Measurements from ENCODE around the gene SASH3.
A peak's percentile ranks its signal among the peaks of the same experiment; 100 is the strongest.
"Not testable (repeated sequence)": the region's sequence is repeated elsewhere in the genome, so short reads cannot be mapped to it uniquely, and the experiment has no call there.

SASH3 gene

GRCh38 chrX:129738466-129739308 lies 41.1 kb upstream of the SASH3 start, which contains the start of gene XPNPEP2:
XPNPEP2 (plus strand) TSS chrX:129738979; CDS start chrX:129739214, 235 bp downstream.
- Histone ChIP-seq H3K36me3 (ENCODE audit: control insufficient read depth, low read length) (no peaks in the 10 kb centered on the region), H3F3A (ENCODE audit: control insufficient read depth, insufficient read depth) (no peaks in the 10 kb centered on the region), H4K20me1 (ENCODE audit: control insufficient read depth, insufficient read depth, low read depth, low read length) (no peaks in the 10 kb centered on the region), H3K4me3 (ENCODE audit: low read length) (no peak within 1 kb of the TSS), H3K4me2 (ENCODE audit: low read length) (no peak within 1 kb of the TSS; the same call in 1 of the 2 replicates), H3K27me3 (ENCODE audit: control insufficient read depth, low read length) (no peaks in the 10 kb centered on the region), H3K79me2 (ENCODE audit: control insufficient read depth, low read length) (no peaks in the 10 kb centered on the region), H3K9me3 (ENCODE audit: control insufficient read depth, insufficient read depth, low read length) (no peaks in the 10 kb centered on the region), H3K4me1 (ENCODE audit: control insufficient read depth, low read length) (peaks cover 20% of the 10 kb centered on the region), H3K9me2 (replicated peaks; ENCODE audit: control insufficient read depth, low read length) (no peaks in the 10 kb centered on the region), H3K27ac (ENCODE audit: low read depth, low read length) (no peak within 1 kb of the TSS)
- no peak for TF ChIP-seq CTCF (IDR thresholded peaks at IDR 0.05; ENCODE audit: low read depth, low read length, poor library complexity, severe bottlenecking)
- no peak for TF ChIP-seq EZH2phosphoT487 (IDR thresholded peaks at IDR 0.05; ENCODE audit: borderline replicate concordance, low read length)

GRCh38 chrX:129739578-129739977 lies 40.2 kb upstream of the SASH3 start:
- no peaks in the 10 kb centered on the region for H3K36me3 ChIP-seq (ENCODE audit: control insufficient read depth, low read length)
- no peak overlapping the region for H3K4me3 ChIP-seq (ENCODE audit: low read length)
- H4K20me1 ChIP-seq (ENCODE audit: control insufficient read depth, insufficient read depth, low read depth, low read length): no peaks in the 10 kb centered on the region
- H3K9me2 ChIP-seq (replicated peaks; ENCODE audit: control insufficient read depth, low read length): no peaks in the 10 kb centered on the region
- no peak overlapping the region for H3K27ac ChIP-seq (ENCODE audit: low read depth, low read length)
- no peaks in the 10 kb centered on the region for H3F3A ChIP-seq (ENCODE audit: control insufficient read depth, insufficient read depth)
- H3K27me3 ChIP-seq (ENCODE audit: control insufficient read depth, low read length): no peaks in the 10 kb centered on the region
- peaks cover 20% of the 10 kb centered on the region for H3K4me1 ChIP-seq (ENCODE audit: control insufficient read depth, low read length)
- no peak for TF ChIP-seq EZH2phosphoT487 (IDR thresholded peaks at IDR 0.05; ENCODE audit: borderline replicate concordance, low read length)
- no peak overlapping the region for H3K4me2 ChIP-seq (ENCODE audit: low read length)
- no peaks in the 10 kb centered on the region for H3K9me3 ChIP-seq (ENCODE audit: control insufficient read depth, insufficient read depth, low read length)
- no peaks in the 10 kb centered on the region for H3K79me2 ChIP-seq (ENCODE audit: control insufficient read depth, low read length)

- Histone ChIP-seq H3K79me2 (ENCODE audit: control insufficient read depth, low read length) (no peaks in the 10 kb centered on the region), H3K36me3 (ENCODE audit: control insufficient read depth, low read length) (no peaks in the 10 kb centered on the region), H3K27ac (ENCODE audit: low read depth, low read length) (no peak overlapping the region), H3F3A (ENCODE audit: control insufficient read depth, insufficient read depth) (no peaks in the 10 kb centered on the region), H4K20me1 (ENCODE audit: control insufficient read depth, insufficient read depth, low read depth, low read length) (no peaks in the 10 kb centered on the region), H3K4me3 (ENCODE audit: low read length) (no peak overlapping the region), H3K9me2 (replicated peaks; ENCODE audit: control insufficient read depth, low read length) (no peaks in the 10 kb centered on the region), H3K9me3 (ENCODE audit: control insufficient read depth, insufficient read depth, low read length) (no peaks in the 10 kb centered on the region), H3K4me2 (ENCODE audit: low read length) (peak overlapping the region; percentile 19; the same call in 1 of the 2 replicates), H3K4me1 (ENCODE audit: control insufficient read depth, low read length) (peaks cover 20% of the 10 kb centered on the region), H3K27me3 (ENCODE audit: control insufficient read depth, low read length) (no peaks in the 10 kb centered on the region)
- TF ChIP-seq CTCF (IDR thresholded peaks at IDR 0.05; ENCODE audit: low read depth, low read length, poor library complexity, severe bottlenecking): no peak
- TF ChIP-seq EZH2phosphoT487 (IDR thresholded peaks at IDR 0.05; ENCODE audit: borderline replicate concordance, low read length): no peak
Observed at GRCh38 chrX:129741880-129742758, 37.6 kb upstream of the SASH3 start.

DNA sequence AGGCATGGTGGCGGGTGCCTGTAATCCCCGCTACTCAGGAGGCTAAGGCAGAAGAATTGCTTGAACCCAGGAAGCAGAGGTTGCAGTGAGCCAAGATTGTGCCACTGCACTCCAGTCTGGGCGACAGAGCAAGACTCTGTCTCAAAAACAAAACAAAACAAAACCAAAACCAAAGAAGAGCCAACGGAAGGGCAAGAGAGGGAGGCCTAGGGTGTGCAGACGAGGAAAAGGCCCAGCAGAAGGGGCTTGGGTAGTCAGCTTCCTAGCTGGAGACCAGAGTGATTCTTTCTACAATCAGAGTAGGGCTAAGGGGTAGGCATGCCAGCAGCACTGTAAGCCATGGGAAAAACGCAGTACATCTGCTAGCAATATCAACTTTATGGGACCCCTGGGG lies 37.0 kb upstream of the SASH3 start:
- not testable (repeated sequence) for H3K4me3 ChIP-seq (ENCODE audit: low read length); H3K9me3 ChIP-seq (ENCODE audit: control insufficient read depth, insufficient read depth, low read length); H3K79me2 ChIP-seq (ENCODE audit: control insufficient read depth, low read length); H3K36me3 ChIP-seq (ENCODE audit: control insufficient read depth, low read length); H3K9me2 ChIP-seq (replicated peaks; ENCODE audit: control insufficient read depth, low read length); H4K20me1 ChIP-seq (ENCODE audit: control insufficient read depth, insufficient read depth, low read depth, low read length); H3K4me2 ChIP-seq (ENCODE audit: low read length); H3K27me3 ChIP-seq (ENCODE audit: control insufficient read depth, low read length); H3K27ac ChIP-seq (ENCODE audit: low read depth, low read length); H3F3A ChIP-seq (ENCODE audit: control insufficient read depth, insufficient read depth)
- H3K4me1 ChIP-seq (ENCODE audit: control insufficient read depth, low read length): peaks cover 16% of the 10 kb centered on the region
